Activated CD8-positive, alpha-beta T cell treated with anti-CD3 and anti-CD28 coated beads for 36 hours (primary cell): ENCODE data around the gene CLIC6. TPM values are rescaled to one million over a fixed set of nuclear protein-coding genes. Genes with fewer than 3 reads are reported as not detected.
"Not testable (repeated sequence)": the region's sequence is repeated elsewhere in the genome, so short reads cannot be mapped to it uniquely, and the experiment has no call there.

ENCODE experiments used
- ATAC-seq: fragments of 200-7000 bp; cut with Tn5 transposase; one replicate; pipeline ENCODE4 v1.10.0; 2021; ENCODE audit warnings: mild to moderate bottlenecking, moderate library complexity
- CTCF ChIA-PET: fragments of 350-600 bp; sonication (Branson Sonifier 250); formaldehyde crosslinking; loops from one replicate; lab custom pipeline; 2021; ENCODE audit warnings: antibody characterized with exemption; lab: Charles Lee
- POLR2A ChIA-PET: fragments of 350-600 bp; sonication (Branson Sonifier 250); formaldehyde crosslinking; loops from one replicate; lab custom pipeline; 2021; ENCODE audit warnings: antibody characterized with exemption; lab: Charles Lee
- DNase-seq: peaks from one replicate; pipeline ENCODE4 v3.0.0-alpha.2; 2020
- H3K27ac Mint-ChIP-seq: one replicate; pipeline ENCODE4 v1.8.0; 2021; ENCODE audit warnings: mild to moderate bottlenecking, mixed read lengths
- H3K27me3 Mint-ChIP-seq: one replicate; pipeline ENCODE4 v1.8.0; 2021; ENCODE audit warnings: mixed read lengths
- H3K36me3 Mint-ChIP-seq: one replicate; pipeline ENCODE4 v1.8.0; 2021; ENCODE audit warnings: low read depth, mixed read lengths
- H3K4me1 Mint-ChIP-seq: one replicate; pipeline ENCODE4 v1.8.0; 2021; ENCODE audit warnings: low read depth, mixed read lengths
- H3K4me3 Mint-ChIP-seq: one replicate; pipeline ENCODE4 v1.8.0; 2021; ENCODE audit warnings: mild to moderate bottlenecking, moderate library complexity, mixed read lengths
- H3K9me3 Mint-ChIP-seq: one replicate; pipeline ENCODE4 v1.8.0; 2021; ENCODE audit warnings: mixed read lengths
- CTCF ChIP-seq: fragments of 200-600 bp; IDR thresholded peaks from one replicate; pipeline ENCODE4 v1.8.0; 2022; ENCODE audit warnings: antibody characterized with exemption, mild to moderate bottlenecking
- intact Hi-C: fragments of 100-400 bp; cut with micrococcal nuclease; formaldehyde crosslinking; loops from one replicate; pipeline ENCODE4 v1.10.0; 2022
- total RNA-seq, 2 experiments: library from RNA; stranded (reverse); gene quantifications; one replicate each; pipeline ENCODE4 v1.2.3, GENCODE V29; 2021

The CLIC6 gene
- total RNA-seq, 2 experiments from 2014 or later, result 0.54 to 0.58 TPM

GRCh38 chr21:34669149-34669879, 520 bp downstream of the CLIC6 start:
- Mint-ChIP-seq H3K27ac (no peak overlapping the region), H3K4me1 (peaks cover 9% of the 10 kb centered on the region), H3K4me3 (peak overlapping the region; percentile 64), H3K36me3 (no peaks in the 10 kb centered on the region), H3K9me3 (no peaks in the 10 kb centered on the region), H3K27me3 (peaks cover 50% of the 10 kb centered on the region)
- TF ChIP-seq CTCF, result no peak
- ChIA-PET CTCF (no interaction called here), POLR2A (interaction anchor here (1.4 kb wide), 1 partner anchor 34 kb away, joined by 3 read pairs; no protein-coding TSS in a partner anchor)
- peak; percentile 59 for DNase-seq
- intact Hi-C loops, result no loop called here
- ATAC-seq, result peak; percentile 85

DNA sequence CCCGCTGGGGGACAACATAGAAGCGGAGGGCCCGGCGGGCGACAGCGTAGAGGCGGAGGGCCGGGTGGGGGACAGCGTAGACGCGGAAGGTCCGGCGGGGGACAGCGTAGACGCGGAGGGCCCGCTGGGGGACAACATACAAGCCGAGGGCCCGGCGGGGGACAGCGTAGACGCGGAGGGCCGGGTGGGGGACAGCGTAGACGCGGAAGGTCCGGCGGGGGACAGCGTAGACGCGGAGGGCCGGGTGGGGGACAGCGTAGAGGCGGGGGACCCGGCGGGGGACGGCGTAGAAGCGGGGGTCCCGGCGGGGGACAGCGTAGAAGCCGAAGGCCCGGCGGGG, 1.1 kb downstream of the CLIC6 start:
- ATAC-seq, POLR2A ChIA-PET, H3K4me1 Mint-ChIP-seq, intact Hi-C loops, H3K9me3 Mint-ChIP-seq, H3K36me3 Mint-ChIP-seq, H3K27ac Mint-ChIP-seq, DNase-seq, CTCF ChIA-PET: not testable (repeated sequence)
- Mint-ChIP-seq H3K4me3 (peak overlapping the region; percentile 64), H3K27me3 (peaks cover 51% of the 10 kb centered on the region)

- Mint-ChIP-seq H3K9me3 (no peaks in the 10 kb centered on the region), H3K4me1 (peaks cover 9% of the 10 kb centered on the region), H3K4me3 (peak overlapping the region; percentile 64), H3K36me3 (no peaks in the 10 kb centered on the region), H3K27me3 (peaks cover 51% of the 10 kb centered on the region), H3K27ac (no peak overlapping the region)
- peak; percentile 41 for ATAC-seq
- TF ChIP-seq CTCF, result no peak
- peak; percentile 35 for DNase-seq
- ChIA-PET CTCF (no interaction called here), POLR2A (no interaction called here)
- intact Hi-C loops, result no loop called here
These were observed 1.6 kb downstream of the CLIC6 start for GRCh38 chr21:34670220-34670961.

- Mint-ChIP-seq H3K4me3 (peak overlapping the region; percentile 64), H3K4me1 (peaks cover 9% of the 10 kb centered on the region), H3K27ac (no peak overlapping the region), H3K27me3 (peaks cover 48% of the 10 kb centered on the region), H3K36me3 (no peaks in the 10 kb centered on the region), H3K9me3 (no peaks in the 10 kb centered on the region)
- POLR2A ChIA-PET, result no interaction called here
- peak; percentile 57 for TF ChIP-seq CTCF
- intact Hi-C loops, result no loop called here
- ATAC-seq (no peak), DNase-seq (no peak)
- CTCF ChIA-PET, result interaction anchor here (1.0 to 1.3 kb wide), 2 partner anchors 11 to 214 kb away, joined by 3 read pairs; no protein-coding TSS in a partner anchor
These were observed 2.2 kb downstream of the CLIC6 start for GRCh38 chr21:34670962-34671348.

- TF ChIP-seq CTCF, result no peak
- Mint-ChIP-seq H3K9me3 (no peaks in the 10 kb centered on the region), H3K4me3 (no peak overlapping the region), H3K36me3 (no peaks in the 10 kb centered on the region), H3K27ac (no peak overlapping the region), H3K4me1 (peaks cover 9% of the 10 kb centered on the region), H3K27me3 (peaks cover 48% of the 10 kb centered on the region)
- POLR2A ChIA-PET, result no interaction called here
- intact Hi-C loops, result no loop called here
- ATAC-seq, result no peak
- DNase-seq, result no peak
- CTCF ChIA-PET, result interaction anchor here (1.0 to 1.3 kb wide), 3 partner anchors 10 to 213 kb away, joined by 3 read pairs; no protein-coding TSS in a partner anchor
These were observed 2.7 kb downstream of the CLIC6 start for GRCh38 chr21:34671462-34671861.
